Motor neuron (in vitro differentiated cells): ENCODE data around the gene ZNF80. TPM values are rescaled to one million over a fixed set of nuclear protein-coding genes. Genes with fewer than 3 reads are reported as not detected.

Experiments
- total RNA-seq, 8 experiments: library from RNA; unstranded; fragments of 300-600 nt; gene quantifications; 2 replicates each; pipeline versions ENCODE4 v1.2.3 to v1.2.4, GENCODE V29; 2022

The ZNF80 gene
- total RNA-seq, 8 experiments from 2014 or later, result 0.10 to 0.60 (median 0.17) TPM; not detected in 1

Other genes with a start within 250 kb of the ZNF80 start
- 10 to 100 TPM in 2 of 8 experiments, 1 to 10 TPM in 6; 2.9 to 15.6 (median 7.6) TPM for gene CCDC191, start 181.1 kb downstream of the ZNF80 start, total RNA-seq
- 10 to 100 TPM in 6 of 8 experiments, 1 to 10 TPM in 2; 9.2 to 33.2 (median 18.6) TPM for gene QTRT2, start 180.8 kb downstream of the ZNF80 start, total RNA-seq
- under 1 TPM in 4 of 8 experiments, not detected in 4; 0.21 to 0.33 (median 0.25) TPM for gene DRD3, start 58.5 kb downstream of the ZNF80 start, total RNA-seq
- 1 to 10 TPM in 3 of 8 experiments, under 1 TPM in 5; 0.17 to 1.5 (median 0.54) TPM for gene TIGIT, start 56.5 kb upstream of the ZNF80 start, total RNA-seq